HL-60/S4 treated with retinoic acid at 250 ng/mL for 4 days and 3 days (cell line): ENCODE data around the gene DLGAP3.
"Not testable (repeated sequence)": the region's sequence is repeated elsewhere in the genome, so short reads cannot be mapped to it uniquely, and the experiment has no call there.

Experiments
- in situ Hi-C: fragments of 300-500 bp; cut with MboI; formaldehyde crosslinking; loops from 2 replicates; pipeline ENCODE4 v1.7.0; 2022; ENCODE audit warnings: low sequenced_read_pairs

Gene DLGAP3

GRCh38 chr1:34842952-34843371 lies 86.5 kb downstream of the DLGAP3 start:
- in situ Hi-C loops: no loop called here

DNA sequence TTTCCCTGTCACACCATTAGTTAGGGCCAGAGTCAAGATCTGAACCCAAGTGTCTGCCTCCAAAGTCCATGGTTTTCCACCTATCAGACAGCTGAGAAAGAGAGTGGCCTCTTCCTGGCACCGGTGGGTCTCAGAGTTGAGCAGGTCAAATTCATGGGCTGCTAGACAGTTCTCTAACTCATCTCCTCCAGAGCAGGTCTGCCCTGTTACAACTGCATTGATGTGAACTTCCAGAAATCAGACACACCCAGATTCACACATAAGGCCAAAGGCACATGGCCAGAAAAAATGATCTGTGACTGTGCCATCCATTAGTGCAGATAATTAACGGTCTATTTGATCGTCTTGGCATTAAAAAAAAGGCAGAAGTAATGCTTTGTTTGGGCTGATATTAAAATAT lies 87.4 kb downstream of the DLGAP3 start:
- in situ Hi-C loops: no loop called here

GRCh38 chr1:34840426-34840825 lies 89.0 kb downstream of the DLGAP3 start:
- in situ Hi-C loops: no loop called here

- in situ Hi-C loops: no loop called here
Measured at GRCh38 chr1:34839526-34840305, 89.7 kb downstream of the DLGAP3 start.

DNA sequence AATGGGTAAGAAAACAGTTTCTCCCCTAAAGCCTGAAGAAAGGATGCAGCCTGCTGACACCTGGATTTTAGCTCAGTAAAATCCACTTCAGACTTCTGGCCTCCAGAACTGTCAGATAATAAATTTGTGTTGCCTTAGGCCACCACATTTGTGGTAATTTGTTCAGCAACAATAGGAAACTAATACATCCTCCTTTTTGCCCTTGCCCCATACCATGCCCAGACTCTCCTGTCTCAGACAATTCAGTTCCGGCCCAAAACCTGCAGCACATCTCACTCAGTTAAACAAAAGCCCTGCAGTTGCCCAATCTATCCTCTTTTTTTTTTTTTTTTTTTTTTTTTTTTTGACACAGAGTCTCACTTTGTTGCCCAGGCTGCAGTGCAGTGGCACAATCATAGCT lies 95.7 kb downstream of the DLGAP3 start:
- in situ Hi-C loops: no loop called here

DNA sequence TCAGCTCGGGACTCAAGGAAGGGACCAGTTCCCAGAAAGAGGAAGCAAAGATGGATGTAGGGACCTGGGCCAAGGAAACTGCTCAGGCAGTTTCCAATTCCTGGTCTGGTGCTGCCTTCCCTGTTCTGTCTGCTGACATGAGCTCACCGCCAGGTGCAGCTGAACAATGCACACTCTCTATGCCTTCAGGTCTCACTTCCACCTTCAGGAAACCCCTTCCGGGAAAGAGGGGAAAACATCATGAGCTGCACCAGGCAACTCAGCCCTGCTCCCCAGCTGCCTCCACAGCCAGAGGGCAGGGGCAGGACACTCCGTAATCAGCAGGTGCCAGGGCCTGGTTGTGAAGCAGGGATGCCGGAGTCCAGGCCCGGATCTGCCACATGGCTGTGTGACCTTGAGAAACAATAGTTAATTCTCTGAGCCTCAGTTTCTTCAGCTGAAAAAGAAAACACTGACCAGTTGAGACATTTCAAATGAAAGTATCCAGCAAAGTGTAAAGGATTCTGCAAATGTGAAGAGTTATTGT lies 97.7 kb downstream of the DLGAP3 start:
- in situ Hi-C loops: no loop called here

GRCh38 chr1:34829250-34829649 lies 100.2 kb downstream of the DLGAP3 start:
- in situ Hi-C loops: no loop called here

DNA sequence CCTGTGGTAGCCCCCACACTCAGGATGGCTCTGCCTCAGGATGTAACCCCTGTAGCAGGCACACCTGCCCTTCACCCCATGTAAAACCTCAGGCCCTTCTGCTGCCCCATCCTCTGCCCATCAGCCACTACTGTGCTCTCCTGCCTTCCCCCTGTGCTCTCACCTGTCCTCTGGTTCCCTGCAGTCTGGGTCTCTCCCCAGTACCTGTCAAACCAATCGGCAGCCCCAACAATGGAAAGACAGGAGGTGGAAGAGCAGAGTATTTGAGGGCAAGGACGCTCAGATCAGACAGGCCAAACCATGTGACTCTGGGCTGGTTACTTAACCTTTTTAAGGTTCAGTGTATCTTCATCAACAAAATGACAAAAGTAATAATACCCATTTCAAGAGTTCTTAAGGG lies 100.8 kb downstream of the DLGAP3 start:
- in situ Hi-C loops: no loop called here

DNA sequence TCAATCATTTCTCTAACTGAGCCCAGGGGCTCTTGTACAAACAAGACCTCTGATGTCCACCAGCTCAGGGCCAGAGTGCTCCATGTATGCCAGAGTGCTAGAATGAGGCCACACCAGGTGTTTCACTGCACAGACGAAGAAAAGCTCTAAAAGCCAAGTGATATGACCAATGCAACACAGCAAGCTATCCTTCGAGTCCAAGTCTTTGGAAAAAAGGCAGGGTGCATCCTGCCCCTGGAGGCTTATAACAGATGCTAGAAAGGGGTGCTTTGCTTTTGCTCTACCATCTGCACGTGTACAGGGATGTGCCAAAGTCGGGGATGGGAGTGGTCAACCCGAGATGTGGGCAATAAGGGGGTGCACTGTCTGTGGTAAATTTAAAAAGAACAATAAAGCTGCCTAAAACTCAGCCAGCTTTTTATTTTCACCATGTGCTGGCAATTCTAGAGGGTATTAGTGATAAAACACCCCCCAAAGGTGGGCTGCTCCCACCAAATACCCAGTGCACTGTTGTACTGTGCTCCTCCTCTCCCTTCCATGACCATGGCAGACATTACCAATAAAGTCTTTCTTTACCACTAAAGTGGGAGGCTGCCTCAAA lies 102.0 kb downstream of the DLGAP3 start:
- in situ Hi-C loops: no loop called here

DNA sequence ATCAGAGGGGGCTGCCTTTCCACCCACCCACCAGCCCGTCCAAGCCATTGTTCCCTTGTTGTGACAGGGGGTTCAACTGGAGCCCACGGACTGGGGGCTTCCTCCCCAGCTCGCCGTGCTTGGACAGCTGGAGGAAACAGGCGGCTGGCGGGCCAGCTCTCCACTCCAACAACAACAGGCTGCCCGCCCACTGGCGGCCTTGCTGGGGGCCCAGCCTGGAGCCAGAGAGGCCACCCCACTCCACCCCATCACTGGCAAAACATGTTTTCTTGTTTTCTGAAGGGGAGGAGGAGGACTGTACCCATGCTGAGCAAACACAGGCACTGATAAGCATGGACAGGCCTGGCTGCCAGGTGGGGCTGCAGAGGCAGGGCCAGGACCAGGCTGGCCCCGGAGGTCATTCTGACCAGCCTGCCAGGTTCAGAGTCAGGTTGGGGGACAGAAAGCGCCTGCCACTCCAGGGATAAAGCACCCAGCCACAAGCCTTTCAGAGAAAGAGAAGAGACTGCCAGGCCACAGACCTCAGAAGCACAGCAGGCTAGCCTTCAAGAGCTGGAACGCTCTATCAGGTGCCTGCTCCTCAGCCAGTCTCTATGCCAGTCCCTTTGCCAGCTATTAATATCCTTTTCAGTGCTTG lies 103.9 kb downstream of the DLGAP3 start:
- in situ Hi-C loops: no loop called here

GRCh38 chr1:34824817-34825454 lies 104.5 kb downstream of the DLGAP3 start:
- in situ Hi-C loops: no loop called here

GRCh38 chr1:34822202-34822601 lies 107.2 kb downstream of the DLGAP3 start:
- in situ Hi-C loops: no loop called here

DNA sequence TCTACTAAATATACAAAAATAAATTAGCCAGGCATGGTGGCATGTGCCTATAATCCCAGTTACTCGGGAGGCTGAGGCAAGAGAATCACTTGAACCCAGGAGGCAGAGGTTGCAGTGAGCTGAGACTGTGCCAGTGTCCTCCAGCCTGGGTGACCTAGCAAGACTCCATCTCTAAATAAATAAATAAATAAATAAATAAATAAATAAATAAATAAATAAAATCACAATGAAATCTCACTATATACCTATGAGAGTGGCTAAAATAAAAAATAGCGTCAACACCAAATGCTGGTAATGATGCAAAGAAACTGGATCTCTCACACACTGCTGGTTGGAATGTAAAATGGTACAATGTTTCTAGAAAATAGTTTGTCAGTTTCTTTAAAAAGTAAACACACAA lies 110.6 kb downstream of the DLGAP3 start:
- in situ Hi-C loops: not testable (repeated sequence)

- in situ Hi-C loops: no loop called here
Measured at GRCh38 chr1:34816778-34817177, 112.7 kb downstream of the DLGAP3 start.

DNA sequence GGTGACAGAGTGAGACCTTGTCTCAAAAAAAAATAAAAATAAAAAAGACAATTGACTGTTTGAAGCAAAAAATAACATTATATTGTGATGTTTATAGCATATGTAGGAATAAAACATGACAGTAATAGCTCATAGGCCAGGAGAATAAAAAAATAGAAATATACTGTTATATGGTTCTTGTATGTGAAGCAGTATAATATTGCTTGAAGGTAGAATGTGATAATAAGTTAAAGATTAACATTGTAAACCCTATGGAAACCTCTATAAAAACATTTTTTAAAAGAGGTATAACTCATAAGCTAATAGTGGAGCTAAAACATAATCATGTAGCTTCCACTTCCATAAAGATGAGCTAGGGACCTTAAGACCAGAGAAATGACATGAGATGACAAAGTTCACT lies 113.1 kb downstream of the DLGAP3 start:
- in situ Hi-C loops: no loop called here
